Transverse colon (tissue), 4 donors: ENCODE data around the gene GLUD2.

ENCODE experiments used
- EP300 ChIP-seq: sonication (generic); formaldehyde crosslinking; IDR thresholded peaks from one replicate; pipeline ENCODE4 v1.6.1; 2017; ENCODE audit warnings: antibody characterized with exemption, low read depth
- POLR2A ChIP-seq: fragments of 450-650 bp; IDR thresholded peaks from one replicate; pipeline ENCODE4 v1.6.1; 2016; ENCODE audit warnings: antibody characterized with exemption, mild to moderate bottlenecking, moderate library complexity
- POLR2AphosphoS5 ChIP-seq, 3 donors: sonication (generic); formaldehyde crosslinking; IDR thresholded peaks; one replicate each; pipeline ENCODE4 v1.6.1; 2016; ENCODE audit warnings: antibody characterized with exemption in 3 of 3
- TF ChIP-seq, protein P1 (sequence below), 5 experiments: fragments of 200-600 bp in 3 of 5; fragments of 450-650 bp in 2 of 5; sonication (generic) in 3 of 5; IDR thresholded peaks; 1 replicate in 2 of 5; 2 replicates in 3 of 5; pipeline ENCODE4 v1.5.1; 2016 to 2017; ENCODE audit warnings: antibody characterized with exemption in 5 of 5, inconsistent platforms in 3 of 5, mild to moderate bottlenecking in 2 of 5, moderate library complexity in 1 of 5

DNA sequence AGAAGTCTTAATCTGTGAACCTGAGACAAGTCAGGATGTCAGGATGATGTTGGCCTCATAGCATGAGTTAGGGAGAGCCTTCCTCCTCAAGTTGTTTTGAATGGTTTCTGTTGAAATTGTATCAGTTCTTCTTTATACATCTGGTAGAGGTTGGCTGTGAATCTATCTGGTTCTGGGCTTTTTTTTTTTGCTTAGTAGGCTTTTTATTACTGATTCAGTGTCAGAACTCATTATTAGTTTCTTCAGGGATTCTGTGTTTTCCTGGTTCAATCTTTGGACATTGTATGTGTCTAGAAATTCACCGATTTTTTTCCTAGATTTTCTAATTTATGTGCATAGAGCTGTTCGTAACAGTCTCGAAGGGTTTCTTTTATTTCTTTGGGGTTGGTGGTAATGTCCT lies 14.9 kb downstream of the GLUD2 start:
- TF ChIP-seq, protein P1, sequence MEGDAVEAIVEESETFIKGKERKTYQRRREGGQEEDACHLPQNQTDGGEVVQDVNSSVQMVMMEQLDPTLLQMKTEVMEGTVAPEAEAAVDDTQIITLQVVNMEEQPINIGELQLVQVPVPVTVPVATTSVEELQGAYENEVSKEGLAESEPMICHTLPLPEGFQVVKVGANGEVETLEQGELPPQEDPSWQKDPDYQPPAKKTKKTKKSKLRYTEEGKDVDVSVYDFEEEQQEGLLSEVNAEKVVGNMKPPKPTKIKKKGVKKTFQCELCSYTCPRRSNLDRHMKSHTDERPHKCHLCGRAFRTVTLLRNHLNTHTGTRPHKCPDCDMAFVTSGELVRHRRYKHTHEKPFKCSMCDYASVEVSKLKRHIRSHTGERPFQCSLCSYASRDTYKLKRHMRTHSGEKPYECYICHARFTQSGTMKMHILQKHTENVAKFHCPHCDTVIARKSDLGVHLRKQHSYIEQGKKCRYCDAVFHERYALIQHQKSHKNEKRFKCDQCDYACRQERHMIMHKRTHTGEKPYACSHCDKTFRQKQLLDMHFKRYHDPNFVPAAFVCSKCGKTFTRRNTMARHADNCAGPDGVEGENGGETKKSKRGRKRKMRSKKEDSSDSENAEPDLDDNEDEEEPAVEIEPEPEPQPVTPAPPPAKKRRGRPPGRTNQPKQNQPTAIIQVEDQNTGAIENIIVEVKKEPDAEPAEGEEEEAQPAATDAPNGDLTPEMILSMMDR (IDR thresholded peaks at IDR 0.05), result no peak
- no peak for TF ChIP-seq POLR2A
- no peak for TF ChIP-seq EP300
- no peak for TF ChIP-seq POLR2AphosphoS5 (IDR thresholded peaks at IDR 0.05)
